Activated T-cell treated with anti-CD3 and anti-CD28 coated beads, Interleukin-2, amount 50 U/mL, for 4 hours (primary cell): Measurements from ENCODE around the gene PHF1. TPM values are rescaled to one million over a fixed set of nuclear protein-coding genes. Genes with fewer than 3 reads are reported as not detected.

Source experiments
- total RNA-seq, 3 donors: library from RNA; stranded (reverse); gene quantifications; one replicate each; pipeline ENCODE4 v1.2.1, GENCODE V29; 2021

Gene PHF1
- total RNA-seq, 3 donors from 2014 or later, result 24.4 to 29.4 (median 26.8) TPM

Other genes starting within 250 kb of the PHF1 start
- gene COL11A2, start 218.5 kb upstream of the PHF1 start, total RNA-seq, result under 1 TPM; 0.48 to 0.98 (median 0.60) TPM
- gene RXRB, start 210.3 kb upstream of the PHF1 start, total RNA-seq, result 10 to 100 TPM; 55.2 to 62.3 (median 60.8) TPM
- gene SLC39A7, start 210.1 kb upstream of the PHF1 start, total RNA-seq, result 10 to 100 TPM; 68.7 to 78.3 (median 72.1) TPM
- gene HSD17B8, start 206.4 kb upstream of the PHF1 start, total RNA-seq, result 10 to 100 TPM; 11.7 to 20.1 (median 19.4) TPM
- 10 to 100 TPM; 64.7 to 66.5 (median 66.3) TPM for gene RING1, start 202.5 kb upstream of the PHF1 start, total RNA-seq
- 10 to 100 TPM; 51.2 to 65.4 (median 63.5) TPM for gene VPS52, start 139.1 kb upstream of the PHF1 start, total RNA-seq
- 1,000 to 10,000 TPM; 4,231 to 4,415 (median 4,409) TPM for gene RPS18, start 138.9 kb upstream of the PHF1 start, total RNA-seq
- gene B3GALT4, start 133.9 kb upstream of the PHF1 start, total RNA-seq, result 1 to 10 TPM; 2.6 to 3.8 (median 3.7) TPM
- gene WDR46, start 121.8 kb upstream of the PHF1 start, total RNA-seq, result 100 to 1,000 TPM; 188 to 198 (median 197) TPM
- gene PFDN6, start 121.4 kb upstream of the PHF1 start, total RNA-seq, result 100 to 1,000 TPM; 153 to 157 (median 153) TPM
- 10 to 100 TPM; 11.6 to 15.8 (median 15.4) TPM for gene RGL2, start 112.1 kb upstream of the PHF1 start, total RNA-seq
- gene TAPBP, start 96.9 kb upstream of the PHF1 start, total RNA-seq, result 100 to 1,000 TPM; 265 to 315 (median 301) TPM
- gene ZBTB22, start 93.3 kb upstream of the PHF1 start, total RNA-seq, result 1 to 10 TPM; 6.1 to 9.4 (median 8.9) TPM
- 10 to 100 TPM; 73.6 to 88.5 (median 81.5) TPM for gene DAXX, start 88.1 kb upstream of the PHF1 start, total RNA-seq
- 1 to 10 TPM; 7.3 to 8.3 (median 7.4) TPM for gene KIFC1, start 19.2 kb upstream of the PHF1 start, total RNA-seq
- 10 to 100 TPM; 76.6 to 84.5 (median 79.2) TPM for gene CUTA, start 7.1 kb downstream of the PHF1 start, total RNA-seq
- gene SYNGAP1, start 9.1 kb downstream of the PHF1 start, total RNA-seq, result 10 to 100 TPM; 18.6 to 23.4 (median 20.2) TPM
- gene ZBTB9, start 43.6 kb downstream of the PHF1 start, total RNA-seq, result 10 to 100 TPM; 22.9 to 23.4 (median 22.9) TPM
- 10 to 100 TPM; 42.1 to 52.0 (median 49.8) TPM for gene BAK1, start 169.3 kb downstream of the PHF1 start, total RNA-seq
- gene ITPR3, start 210.3 kb downstream of the PHF1 start, total RNA-seq, result 10 to 100 TPM; 34.6 to 37.2 (median 35.5) TPM